GM12801 (cell line): ENCODE data around the gene SLITRK1.

ENCODE experiments used
- TF ChIP-seq, protein P1 (sequence below): IDR thresholded peaks from one replicate; pipeline ENCODE4 v1.5.1; 2011; ENCODE audit warnings: control low read depth; ENCODE audit not compliant: insufficient read length; ENCODE audit errors: extremely low read depth

The SLITRK1 gene, protein sequence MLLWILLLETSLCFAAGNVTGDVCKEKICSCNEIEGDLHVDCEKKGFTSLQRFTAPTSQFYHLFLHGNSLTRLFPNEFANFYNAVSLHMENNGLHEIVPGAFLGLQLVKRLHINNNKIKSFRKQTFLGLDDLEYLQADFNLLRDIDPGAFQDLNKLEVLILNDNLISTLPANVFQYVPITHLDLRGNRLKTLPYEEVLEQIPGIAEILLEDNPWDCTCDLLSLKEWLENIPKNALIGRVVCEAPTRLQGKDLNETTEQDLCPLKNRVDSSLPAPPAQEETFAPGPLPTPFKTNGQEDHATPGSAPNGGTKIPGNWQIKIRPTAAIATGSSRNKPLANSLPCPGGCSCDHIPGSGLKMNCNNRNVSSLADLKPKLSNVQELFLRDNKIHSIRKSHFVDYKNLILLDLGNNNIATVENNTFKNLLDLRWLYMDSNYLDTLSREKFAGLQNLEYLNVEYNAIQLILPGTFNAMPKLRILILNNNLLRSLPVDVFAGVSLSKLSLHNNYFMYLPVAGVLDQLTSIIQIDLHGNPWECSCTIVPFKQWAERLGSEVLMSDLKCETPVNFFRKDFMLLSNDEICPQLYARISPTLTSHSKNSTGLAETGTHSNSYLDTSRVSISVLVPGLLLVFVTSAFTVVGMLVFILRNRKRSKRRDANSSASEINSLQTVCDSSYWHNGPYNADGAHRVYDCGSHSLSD

GRCh38 chr13:83881917-83882605, at the start of gene SLITRK1:
Gene SLITRK1, minus strand, starts transcription at chr13:83882474. Its CDS starts 967 bp downstream, at chr13:83881507.
- TF ChIP-seq, protein P1, sequence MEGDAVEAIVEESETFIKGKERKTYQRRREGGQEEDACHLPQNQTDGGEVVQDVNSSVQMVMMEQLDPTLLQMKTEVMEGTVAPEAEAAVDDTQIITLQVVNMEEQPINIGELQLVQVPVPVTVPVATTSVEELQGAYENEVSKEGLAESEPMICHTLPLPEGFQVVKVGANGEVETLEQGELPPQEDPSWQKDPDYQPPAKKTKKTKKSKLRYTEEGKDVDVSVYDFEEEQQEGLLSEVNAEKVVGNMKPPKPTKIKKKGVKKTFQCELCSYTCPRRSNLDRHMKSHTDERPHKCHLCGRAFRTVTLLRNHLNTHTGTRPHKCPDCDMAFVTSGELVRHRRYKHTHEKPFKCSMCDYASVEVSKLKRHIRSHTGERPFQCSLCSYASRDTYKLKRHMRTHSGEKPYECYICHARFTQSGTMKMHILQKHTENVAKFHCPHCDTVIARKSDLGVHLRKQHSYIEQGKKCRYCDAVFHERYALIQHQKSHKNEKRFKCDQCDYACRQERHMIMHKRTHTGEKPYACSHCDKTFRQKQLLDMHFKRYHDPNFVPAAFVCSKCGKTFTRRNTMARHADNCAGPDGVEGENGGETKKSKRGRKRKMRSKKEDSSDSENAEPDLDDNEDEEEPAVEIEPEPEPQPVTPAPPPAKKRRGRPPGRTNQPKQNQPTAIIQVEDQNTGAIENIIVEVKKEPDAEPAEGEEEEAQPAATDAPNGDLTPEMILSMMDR, result no peak

- TF ChIP-seq, protein P1, result no peak
Measured at GRCh38 chr13:83929157-83929556, 46.9 kb upstream of the SLITRK1 start.

- TF ChIP-seq, protein P1, result no peak
Measured at GRCh38 chr13:83919775-83920174, 37.5 kb upstream of the SLITRK1 start.

DNA sequence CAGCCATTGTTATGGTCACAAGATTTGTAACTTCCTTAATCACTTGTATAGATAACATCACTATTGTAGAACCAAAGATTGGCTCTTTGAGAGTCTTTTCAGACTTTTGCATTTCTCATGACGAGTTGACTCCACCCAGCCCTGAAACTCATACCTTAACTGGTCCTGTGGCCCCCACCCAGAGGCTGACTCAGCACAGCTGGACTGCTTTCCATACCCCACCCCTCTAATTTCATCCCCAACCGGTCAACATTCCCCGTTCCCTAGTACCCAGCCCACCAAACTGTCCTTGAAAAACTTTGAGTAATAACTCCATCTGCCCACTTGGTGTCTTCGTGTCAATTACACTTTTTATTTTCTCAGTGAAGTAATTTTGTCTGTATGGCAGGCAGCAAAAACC, 32.1 kb upstream of the SLITRK1 start:
- TF ChIP-seq, protein P1, result no peak

DNA sequence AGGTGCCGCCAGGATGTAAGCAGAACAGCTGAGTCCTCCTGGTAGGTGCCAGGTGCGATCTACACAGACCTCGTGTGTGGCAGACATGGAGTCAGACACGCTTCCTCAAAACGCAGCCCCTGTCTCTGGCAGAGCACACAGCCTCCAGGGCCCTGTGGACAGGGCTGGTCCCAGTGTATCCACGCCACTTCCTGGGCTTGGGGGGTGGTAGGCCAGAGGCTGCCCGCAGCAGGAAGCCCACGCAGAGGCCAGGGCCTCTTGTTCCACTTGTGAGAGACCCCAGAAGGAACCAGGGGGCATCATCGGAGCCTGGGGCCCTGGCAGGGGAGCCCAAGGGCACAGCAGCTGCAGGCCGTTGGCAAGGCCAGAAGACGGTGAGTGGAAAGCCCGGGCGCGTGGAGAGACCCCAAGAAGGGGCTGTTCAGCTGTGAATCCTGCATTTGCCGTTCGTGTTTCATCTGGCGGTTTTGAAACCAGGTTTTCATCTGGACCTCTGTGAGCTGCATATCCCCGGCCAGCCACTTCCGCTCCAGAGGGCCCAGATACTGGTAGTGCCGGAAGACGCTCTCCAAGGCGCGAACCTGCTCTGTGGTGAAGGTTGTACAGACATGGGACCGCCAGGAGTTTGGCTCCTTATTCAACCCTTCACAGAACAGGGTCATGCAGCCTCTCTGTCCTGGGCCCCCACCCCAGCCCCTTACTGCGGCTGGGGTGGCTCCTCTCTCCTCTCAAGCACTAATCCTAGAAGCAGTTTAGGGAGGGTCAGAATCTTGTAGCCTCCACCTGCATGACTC, 25.1 kb upstream of the SLITRK1 start:
- TF ChIP-seq, protein P1, result no peak

DNA sequence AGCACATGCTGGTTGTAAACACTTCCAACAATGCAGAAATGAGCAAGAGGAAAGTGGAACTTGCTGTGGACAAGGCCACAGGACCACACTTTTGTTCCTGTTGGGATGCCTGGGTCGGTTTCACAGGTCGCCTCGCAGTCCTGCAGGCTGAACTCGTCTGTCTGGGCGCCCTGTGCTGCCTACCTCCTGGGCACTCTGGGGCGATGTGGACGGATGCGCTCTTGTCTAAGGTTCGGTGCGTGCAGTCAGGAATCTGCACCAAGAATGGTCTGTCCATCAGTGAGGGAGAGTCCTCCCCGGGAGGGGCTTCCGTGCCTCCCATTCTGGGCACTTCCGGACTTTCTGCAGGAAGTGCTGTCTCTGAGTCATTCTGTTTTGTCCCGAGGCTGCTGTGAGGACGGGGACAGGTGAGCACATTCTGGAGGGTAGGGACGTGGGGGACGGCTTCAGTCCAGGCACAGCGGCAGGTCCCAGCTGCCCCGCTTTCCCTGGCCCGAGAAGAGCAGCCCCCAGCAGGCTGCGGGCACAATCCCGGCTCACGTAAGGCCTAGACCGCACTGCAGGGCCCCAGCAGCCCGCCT, 24.1 kb upstream of the SLITRK1 start:
- TF ChIP-seq, protein P1, result no peak

DNA sequence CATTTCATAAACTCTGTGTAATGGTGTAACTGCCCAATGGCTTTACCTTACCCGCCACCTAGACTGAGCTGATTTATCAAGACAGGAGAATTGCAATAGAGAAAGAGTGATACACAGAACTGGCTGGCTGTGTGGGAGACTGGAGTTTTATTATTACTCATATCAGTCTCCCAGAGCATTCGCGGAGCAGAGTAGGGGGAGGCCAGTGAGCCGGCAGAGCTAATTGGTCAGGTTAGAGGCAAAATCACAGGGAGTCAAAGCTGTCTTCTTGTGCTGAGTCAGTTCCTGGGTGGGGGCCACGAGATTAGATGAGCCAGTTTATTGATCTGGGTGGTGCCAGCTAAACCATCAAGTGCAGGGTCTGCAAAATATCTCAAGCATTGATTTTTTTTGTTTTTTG, 23.4 kb upstream of the SLITRK1 start:
- TF ChIP-seq, protein P1, result no peak
